GM13977 (cell line): ENCODE data around the gene LPAR4.
"Not testable (repeated sequence)": the region's sequence is repeated elsewhere in the genome, so short reads cannot be mapped to it uniquely, and the experiment has no call there.

Source experiments
- DNase-seq: peaks from one replicate; pipeline ENCODE4 v3.0.0; 2012; ENCODE audit warnings: low spot score
- in situ Hi-C: fragments of 300-500 bp; cut with MboI; formaldehyde crosslinking; loops from one replicate; pipeline ENCODE4 v1.12.0; 2022; ENCODE audit warnings: low sequenced_read_pairs, low pct_unique_long_range_greater_than_20kb, mixed read lengths, inconsistent platforms; ENCODE audit not compliant: unreplicated experiment
- TF ChIP-seq, protein P1 (sequence below): IDR thresholded peaks from 2 replicates; pipeline ENCODE4 v1.5.1; 2012; ENCODE audit warnings: mild to moderate bottlenecking, control low read depth; ENCODE audit not compliant: insufficient read depth; ENCODE audit errors: extremely low read depth, missing control alignments

The LPAR4 gene

DNA sequence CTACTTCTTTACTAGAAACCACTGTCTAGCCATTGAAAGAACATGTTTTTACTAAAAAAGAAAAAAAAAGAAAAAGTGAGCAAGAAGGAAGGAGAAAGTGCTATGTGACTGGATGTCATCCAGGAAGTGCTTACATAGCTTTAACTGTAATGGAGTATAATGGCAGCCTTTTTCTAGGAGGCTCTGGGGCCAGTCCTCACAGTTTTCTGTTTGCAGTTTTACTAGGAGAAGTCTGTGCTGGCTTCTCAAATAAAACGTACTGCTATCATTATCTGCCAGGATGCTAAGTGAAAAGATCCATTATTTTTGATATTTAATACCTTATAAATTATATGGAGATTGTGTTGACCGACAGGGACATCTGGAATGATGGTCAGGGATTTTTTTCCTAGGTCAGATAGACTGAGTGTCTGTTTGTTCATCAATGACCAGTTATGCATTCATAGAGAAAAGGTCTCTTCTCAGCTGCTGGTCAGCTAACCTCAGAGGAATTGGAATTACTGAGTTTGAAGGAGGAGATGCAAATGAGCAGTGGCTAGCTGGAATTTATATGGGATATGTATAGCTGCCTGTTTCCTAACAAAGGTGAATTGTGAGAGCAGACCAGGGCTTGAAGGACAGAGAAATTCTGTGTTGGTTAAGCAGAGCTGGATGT, 21.7 kb downstream of the LPAR4 start:
- TF ChIP-seq, protein P1, sequence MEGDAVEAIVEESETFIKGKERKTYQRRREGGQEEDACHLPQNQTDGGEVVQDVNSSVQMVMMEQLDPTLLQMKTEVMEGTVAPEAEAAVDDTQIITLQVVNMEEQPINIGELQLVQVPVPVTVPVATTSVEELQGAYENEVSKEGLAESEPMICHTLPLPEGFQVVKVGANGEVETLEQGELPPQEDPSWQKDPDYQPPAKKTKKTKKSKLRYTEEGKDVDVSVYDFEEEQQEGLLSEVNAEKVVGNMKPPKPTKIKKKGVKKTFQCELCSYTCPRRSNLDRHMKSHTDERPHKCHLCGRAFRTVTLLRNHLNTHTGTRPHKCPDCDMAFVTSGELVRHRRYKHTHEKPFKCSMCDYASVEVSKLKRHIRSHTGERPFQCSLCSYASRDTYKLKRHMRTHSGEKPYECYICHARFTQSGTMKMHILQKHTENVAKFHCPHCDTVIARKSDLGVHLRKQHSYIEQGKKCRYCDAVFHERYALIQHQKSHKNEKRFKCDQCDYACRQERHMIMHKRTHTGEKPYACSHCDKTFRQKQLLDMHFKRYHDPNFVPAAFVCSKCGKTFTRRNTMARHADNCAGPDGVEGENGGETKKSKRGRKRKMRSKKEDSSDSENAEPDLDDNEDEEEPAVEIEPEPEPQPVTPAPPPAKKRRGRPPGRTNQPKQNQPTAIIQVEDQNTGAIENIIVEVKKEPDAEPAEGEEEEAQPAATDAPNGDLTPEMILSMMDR, result no peak
- in situ Hi-C loops, result no loop called here

DNA sequence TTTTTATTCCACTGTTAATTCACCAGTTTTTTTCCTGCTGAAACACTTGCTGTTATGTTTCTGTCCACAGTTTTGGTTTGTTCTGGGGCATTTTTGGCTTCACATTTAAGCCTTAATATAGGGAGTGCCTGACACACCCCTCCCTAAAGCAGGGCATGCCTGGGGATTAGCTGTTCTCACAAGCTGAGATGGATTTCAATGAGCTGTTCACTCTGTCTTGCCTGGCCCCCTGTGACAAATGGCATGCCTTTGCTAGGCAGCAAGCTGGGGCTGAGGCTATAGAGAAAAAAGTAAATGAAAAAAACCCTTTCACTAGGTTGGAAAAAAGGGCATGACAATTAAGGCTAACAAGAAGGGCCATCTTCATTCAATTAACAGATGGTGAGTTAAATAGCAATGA, 22.4 kb downstream of the LPAR4 start:
- TF ChIP-seq, protein P1, result no peak
- in situ Hi-C loops, result no loop called here
- DNase-seq, result no peak

More for the DNA sequence above, 21.7 kb downstream of the LPAR4 start:
- no peak for DNase-seq

DNA sequence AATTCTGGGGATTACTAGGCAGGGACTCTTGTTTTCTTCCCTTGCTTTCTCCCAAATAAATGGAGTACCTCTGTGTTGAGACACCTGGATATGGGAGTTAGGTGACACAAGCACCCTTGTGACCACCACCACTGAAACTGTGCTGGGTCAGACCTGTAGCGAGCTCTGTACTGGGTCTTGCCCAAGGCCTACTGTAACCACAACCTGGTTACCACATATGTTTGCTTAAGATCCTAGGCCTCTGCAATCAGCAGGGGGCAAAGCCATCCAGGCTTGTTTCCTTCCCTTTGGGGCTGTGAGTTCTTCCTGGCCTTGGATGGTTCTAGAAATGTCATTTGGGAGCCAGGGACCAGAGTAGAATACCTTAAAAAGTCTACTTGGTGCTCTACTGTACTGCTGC, 49.4 kb downstream of the LPAR4 start:
- TF ChIP-seq, protein P1, result no peak
- in situ Hi-C loops, result no loop called here
- no peak for DNase-seq

DNA sequence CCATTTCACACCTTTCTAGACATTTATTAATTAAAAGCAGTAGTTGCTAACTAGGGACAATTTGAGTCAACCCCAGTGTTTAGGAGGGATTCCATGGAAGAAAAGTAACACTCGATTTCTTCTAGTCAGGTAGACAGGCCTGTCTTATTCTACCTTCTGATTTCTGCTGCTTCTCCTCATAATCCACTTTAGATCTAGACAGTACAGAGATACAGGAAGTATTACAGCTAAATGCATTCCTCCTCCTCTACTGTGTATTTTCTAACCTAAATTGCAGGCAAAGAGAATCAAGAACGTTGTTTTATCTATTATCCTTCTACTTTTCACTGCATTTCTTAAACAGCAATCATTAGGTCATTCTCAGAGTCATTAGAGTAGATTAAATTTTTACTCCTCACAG, 52.6 kb downstream of the LPAR4 start:
- DNase-seq, result no peak
- TF ChIP-seq, protein P1, result no peak
- in situ Hi-C loops, result no loop called here

DNA sequence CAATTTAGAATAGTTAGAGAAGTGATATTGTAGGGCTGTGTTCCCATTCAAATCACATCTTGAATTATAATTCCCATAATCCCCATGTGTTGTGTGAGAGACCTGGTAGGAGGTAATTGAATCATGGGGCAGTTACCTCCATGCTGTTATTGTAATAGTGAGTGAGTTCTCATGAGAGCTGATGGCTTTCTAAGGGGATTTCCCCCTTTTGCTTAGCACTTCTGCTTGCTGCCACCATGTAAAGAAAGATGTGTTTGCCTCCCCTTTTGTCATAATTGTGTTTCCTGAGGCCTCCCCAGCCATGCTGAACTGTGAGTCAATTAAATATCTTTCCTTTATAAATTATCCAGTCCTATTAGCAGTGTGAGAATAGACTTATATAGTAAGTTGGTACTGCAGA, 53.2 kb downstream of the LPAR4 start:
- in situ Hi-C loops, result no loop called here
- DNase-seq, result no peak
- TF ChIP-seq, protein P1, result no peak

DNA sequence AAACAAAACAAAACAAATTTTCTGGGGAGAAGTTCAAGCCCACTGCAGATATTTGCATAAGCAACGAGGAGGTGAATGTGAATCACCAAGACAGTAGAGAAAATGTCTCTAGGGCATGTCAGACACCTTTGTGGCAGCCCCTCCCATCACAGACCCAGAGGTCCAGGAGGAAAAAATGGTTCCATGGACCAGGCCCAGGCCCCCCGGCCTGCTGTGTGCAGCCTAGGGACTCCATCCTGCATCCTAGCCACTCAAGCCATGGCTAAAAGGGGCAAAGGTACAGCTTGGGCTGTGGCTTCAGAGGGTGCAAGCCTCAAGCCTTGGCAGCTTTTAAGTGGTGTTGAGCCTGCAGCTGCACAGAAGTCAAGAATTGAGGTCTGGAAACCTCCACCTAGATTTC, 54.0 kb downstream of the LPAR4 start:
- in situ Hi-C loops, result no loop called here
- no peak for DNase-seq
- TF ChIP-seq, protein P1, result no peak

DNA sequence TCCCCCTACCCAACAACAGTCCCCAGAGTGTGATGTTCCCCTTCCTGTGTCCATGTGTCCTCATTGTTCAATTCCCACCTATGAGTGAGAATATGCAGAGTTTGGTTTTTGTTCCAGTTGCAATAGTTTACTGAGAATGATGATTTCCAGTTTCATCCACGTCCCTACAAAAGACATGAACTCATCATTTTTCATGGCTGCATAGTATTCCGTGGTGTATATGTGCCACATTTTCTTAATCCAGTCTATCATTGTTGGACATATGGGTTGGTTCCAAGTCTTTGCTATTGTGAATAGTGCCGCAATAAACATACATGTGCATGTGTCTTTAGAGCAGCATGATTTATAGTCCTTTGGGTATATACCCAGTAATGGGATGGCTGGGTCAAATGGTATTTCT, 55.0 kb downstream of the LPAR4 start:
- DNase-seq, in situ Hi-C loops: not testable (repeated sequence)
